ENCODE results near the gene NGFR.
"Not testable (repeated sequence)": the region's sequence is repeated elsewhere in the genome, so short reads cannot be mapped to it uniquely, and the experiment has no call there.

Gene NGFR

DNA sequence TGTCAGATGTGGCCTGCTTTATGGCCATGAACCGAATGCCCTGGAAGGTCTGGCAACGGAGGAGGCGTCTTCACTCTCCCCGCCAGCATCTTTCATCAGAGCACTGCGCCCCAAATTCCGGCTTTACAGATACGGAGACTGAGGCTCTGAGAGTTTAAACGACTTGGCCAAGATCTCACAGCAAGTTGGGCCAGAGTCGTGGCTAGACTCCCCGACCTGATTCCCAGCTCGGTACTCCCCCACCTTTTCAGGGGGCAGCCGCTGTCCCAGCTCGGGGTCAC lies 1.7 kb downstream of the NGFR start:
- DNase-seq, result no peak

DNA sequence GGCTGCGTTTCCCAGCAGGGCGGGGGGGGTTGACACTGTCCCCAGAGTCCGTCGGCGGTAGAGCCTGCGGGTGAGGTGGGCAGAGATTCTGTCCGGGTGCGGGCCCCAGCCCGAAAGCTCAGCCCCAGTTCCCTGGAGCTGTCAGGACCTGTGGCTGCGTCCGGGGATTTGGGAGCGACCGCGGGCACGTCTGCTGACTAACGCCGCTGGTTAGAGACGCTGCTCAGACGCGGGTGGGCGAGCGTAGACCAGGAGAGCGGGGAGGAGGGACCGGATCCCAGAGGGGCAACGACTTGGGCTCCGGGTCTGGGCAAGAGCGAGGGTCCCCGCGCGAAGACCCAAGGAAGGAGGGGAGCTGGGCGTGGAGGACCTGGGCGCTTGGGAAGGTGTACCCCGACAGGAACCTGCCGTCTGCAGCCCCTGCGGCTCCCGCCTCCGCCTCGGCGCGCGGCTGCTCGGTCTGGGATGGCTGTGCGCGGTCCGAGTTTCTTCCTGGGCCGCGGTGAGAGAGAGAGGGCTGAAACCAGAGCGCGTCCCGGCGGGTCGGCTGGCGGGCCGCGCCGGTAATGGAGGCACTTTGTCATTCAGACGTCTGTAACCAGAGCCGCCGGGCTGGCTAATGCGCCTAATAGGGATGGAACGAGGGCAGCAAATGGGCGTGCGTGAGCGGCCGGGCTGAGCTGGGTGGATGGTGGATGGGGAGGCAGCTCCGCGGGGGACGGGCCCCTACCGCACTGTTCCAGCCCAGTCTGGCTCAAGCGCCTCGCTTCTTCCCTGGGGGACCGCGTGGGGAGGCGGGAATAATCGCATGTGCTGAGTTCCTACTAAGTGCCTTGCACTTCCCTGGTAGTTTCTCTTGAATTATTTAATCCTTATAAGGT lies 2.3 kb downstream of the NGFR start:
- peak; percentile 22 for DNase-seq

DNA sequence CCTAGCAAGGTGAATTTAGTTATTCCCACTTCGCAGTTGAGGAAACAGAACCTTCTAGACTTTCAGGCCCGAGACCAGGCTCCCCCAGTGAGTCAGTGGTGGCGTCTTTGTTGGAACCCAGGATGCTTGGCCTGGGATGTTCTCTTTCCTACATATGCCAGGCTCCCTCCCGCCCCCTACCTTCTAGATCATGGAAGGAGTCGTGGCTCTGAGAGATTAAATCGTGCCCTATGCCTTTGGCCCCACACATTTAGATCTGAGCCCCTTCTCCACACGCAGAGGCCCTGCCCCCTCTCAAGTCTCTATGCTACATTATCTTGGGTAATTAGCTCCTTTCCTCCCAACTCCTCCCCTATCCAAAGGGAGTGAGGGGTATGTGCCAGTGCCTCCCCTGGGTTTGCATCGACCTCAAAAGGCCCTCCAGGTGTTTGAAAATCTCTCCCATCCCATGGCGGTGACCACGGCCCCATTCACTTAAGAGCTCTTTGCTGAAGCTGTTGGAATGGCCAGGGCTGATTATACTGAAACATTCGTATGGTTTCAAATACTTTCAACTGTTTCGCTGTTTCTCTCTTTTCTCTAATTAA lies 3.0 kb downstream of the NGFR start:
- DNase-seq, result no peak

DNA sequence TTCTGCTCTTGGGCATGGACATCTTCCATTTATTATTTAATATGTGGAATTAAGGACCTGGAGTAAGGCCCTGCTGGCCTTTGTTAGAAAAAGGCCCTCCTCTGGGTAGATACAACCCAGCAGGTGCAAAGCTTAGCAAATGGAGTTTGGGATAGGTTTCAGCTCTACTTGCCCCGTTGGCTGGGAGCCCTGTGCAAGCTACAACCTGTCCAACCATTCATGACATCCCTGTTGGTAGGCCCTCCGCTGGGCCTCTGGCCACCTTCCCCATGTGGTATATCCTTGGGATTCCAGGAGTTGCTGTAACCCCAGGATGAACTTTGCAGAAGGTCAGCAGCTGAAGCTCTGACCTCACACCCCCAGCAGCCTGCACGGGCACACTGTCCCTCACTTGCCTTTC lies 6.4 kb downstream of the NGFR start:
- no peak for DNase-seq

DNA sequence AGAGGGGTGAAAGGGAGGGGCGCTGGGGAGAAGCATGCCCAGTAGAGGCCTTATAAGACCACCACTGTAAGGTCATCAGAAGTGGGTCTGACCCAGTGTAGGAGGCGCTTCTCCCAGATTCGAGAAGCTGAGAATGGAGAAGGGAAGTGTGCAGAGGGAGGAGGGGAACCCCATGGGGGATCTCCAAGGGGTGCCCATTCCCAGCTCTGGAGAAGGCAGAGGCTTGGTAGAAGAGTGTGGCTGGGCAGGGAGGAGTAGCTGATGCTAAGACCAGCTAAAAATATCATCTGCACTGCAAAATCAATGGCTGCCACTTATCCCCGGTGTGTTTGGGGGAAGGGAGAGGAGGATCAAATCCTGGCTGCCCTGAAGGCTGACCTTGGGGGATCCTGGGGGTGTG lies 7.2 kb downstream of the NGFR start:
- no peak for DNase-seq

DNA sequence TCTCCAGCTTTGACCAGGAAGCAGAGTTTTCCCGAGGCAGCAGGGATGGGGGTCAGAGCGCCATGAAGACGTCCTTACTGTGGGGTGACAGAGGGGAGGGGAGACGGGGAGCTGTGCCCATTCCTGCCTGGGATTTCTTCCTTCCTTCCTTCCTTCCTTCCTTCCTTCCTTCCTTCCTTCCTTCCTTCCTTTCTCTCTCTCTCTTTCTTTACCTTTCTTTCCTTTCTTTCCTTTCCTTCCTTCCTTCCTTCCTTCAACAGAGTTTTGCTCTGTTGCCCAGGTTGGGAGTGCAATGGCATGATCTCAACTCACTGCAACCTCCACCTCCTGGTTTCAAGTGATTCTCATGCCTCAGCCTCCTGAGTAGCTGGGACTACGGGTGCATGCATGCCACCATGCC lies 7.6 kb downstream of the NGFR start:
- not testable (repeated sequence) for DNase-seq

DNA sequence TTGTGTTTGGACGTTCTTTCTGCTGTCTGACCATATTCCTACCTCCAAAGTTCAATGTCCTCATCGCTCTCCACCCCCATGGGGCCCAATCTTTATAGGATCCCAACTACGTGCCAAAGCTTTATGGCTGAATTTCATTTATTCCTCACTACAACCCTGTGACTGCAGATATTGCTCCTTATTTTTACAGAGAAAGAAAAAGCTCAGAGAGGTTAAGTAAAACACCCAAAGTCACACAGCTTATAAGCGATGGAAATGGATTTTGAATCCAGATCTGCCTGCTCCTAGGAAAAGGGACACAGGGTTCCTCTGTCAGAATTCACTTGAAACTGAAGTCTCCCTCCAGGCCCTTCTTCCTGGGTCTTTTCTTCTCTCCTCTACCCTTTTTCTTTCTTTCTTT lies 9.3 kb downstream of the NGFR start:
- no peak for DNase-seq

DNA sequence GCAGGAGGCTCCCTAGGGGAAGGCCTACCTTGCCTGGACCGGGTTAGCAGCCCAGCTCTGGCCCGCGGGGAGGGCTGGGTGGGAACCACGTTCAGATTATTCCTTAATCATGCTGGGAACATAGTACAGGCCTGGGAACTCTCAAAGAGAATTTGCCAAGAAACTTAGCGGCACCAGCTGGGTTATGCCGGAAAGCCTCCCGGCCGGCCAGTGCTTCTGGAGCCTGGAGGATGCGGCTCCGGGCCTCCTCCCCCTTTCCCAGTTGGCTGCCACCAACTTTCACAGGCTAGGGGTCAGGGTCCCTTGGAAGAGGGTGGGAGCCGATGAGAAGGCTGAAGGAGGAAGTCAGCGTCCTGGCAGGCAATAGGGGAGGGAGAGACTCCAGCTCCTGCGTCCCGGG lies 10.8 kb downstream of the NGFR start:
- no peak for DNase-seq

DNA sequence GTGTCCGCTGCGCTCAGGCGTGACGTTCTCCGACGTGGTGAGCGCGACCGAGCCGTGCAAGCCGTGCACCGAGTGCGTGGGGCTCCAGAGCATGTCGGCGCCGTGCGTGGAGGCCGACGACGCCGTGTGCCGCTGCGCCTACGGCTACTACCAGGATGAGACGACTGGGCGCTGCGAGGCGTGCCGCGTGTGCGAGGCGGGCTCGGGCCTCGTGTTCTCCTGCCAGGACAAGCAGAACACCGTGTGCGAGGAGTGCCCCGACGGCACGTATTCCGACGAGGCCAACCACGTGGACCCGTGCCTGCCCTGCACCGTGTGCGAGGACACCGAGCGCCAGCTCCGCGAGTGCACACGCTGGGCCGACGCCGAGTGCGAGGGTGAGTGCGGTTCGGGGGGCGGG lies 11.2 kb downstream of the NGFR start:
- DNase-seq, result no peak

DNA sequence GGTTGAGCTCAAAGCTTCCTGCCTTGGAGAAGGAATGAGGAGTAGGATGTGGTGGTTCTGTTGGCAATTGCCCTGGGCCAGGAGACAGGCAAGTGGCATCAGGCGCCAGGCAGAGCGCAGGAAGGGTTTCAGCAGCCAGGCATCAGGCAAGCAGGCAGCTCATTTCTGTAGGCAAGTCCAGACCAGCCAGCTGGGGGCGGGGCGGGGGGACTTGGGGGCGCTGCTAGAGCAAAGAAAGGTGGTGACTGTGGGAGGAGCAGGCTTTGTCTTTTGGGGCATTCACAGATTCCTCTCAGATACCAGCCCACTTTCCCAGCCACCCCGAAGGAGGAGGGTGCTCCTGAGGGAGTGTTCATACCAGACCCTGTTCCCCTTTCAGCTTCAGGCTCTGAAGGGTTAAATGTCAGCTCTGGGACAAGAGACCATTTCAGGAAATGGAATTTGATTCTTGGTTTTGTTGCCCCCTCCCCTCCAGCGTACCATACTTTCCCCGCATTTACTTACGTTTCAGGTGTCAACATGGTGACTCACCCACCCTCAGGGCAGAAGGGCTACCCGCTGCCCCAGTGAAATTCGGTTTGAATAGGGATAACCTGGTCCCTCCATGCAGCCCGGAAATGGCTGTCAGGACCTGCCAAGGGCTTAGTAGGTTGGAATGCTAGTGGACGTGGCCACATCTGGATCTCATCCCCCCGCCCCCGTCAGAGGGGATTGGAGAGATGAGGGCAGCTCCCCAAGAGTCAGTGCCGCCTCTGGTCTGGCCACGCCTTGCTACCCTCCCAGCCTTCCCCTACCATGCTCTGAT lies 13.2 kb downstream of the NGFR start:
- DNase-seq, result no peak

DNA sequence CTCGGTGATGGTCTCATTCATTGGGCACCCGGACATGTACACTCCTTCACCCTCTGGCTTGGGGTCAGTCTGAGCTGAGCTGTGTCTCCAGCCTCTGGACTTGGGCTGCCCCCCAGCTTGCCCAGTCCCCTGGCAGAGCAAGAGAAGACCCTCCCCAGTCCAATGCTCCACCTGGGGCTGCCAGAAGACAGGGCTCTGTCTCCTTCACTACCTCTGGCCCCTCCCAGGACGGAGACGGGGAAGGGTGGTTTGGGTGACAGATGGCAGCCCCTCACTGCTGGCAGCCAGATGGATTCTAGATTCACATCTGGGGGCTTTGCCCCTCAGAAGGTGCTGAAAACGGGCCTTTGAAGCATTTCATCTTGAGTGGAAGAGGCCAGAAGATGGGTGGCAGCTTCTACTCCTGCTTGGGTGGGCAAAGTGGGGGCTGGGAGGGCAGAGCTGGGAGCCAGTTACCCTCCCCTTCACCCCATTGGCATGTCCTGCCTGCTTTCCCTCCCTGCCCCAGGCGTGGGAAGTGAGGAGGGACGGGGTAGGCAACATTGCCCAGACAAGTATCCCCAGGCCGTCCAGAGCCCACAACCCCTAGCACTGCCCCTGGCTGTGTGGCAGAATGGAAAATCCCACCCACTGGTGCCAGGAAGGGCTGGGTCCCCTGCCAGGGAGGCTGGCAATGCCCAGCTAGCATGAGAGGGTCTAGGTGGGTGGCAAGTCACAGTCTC lies 13.9 kb downstream of the NGFR start:
- DNase-seq, result no peak

DNA sequence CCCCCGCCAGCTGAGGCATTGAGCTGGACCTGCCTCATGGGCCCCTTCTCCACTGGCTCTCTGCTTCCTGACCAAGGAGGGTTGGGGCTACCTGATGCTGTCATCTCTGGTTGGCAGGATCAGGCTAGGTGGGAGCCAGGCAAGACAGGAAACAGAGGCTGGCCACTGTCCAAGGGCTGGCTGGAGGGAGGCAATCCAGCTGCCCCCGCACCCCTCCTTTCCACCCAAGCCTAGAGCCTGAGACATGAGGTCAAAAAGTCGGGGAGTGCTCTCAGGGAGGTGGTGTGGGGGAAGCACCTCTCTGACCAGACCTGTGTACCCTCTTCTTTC lies 14.5 kb downstream of the NGFR start:
- no peak for DNase-seq

DNA sequence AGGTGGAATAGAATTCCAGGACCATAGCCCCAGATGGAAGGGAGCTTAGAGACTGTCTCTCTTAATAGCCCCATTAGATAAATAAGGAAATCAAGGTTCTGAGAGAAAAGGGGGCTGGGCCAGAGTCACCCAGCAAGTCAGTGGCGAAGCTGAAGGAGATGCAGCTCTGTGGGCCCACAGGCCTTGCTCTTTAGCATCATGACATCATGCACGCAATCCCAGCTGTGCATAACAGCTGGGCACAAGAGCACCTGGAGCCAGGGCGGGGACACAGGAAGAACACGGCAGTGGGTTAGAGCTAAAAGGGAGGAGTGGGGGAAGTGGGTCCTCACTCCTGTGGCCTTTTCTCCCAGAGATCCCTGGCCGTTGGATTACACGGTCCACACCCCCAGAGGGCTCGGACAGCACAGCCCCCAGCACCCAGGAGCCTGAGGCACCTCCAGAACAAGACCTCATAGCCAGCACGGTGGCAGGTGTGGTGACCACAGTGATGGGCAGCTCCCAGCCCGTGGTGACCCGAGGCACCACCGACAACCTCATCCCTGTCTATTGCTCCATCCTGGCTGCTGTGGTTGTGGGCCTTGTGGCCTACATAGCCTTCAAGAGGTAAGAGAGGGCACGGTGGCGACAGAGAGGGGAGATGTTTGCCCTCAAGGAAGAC lies 15.1 kb downstream of the NGFR start:
- no peak for DNase-seq

DNA sequence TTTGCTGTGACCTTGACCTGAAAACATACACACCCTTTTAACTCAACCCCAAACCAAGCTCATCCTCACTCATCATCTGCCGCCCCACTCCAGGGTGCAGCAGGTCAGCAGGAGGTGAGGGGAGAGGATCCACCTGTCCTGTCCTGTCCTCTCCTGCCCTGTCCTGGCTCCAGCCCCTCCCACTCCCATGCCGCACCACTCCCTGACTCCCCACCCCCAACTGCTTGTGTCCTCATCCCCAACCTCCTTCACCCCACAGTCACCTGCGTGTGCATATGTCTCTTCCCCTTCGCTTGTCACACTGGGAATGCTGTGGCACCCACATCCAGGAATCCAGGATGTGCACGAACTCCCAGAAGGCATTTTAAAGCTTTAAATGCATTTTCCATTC lies 15.6 kb downstream of the NGFR start:
- DNase-seq, result no peak

DNA sequence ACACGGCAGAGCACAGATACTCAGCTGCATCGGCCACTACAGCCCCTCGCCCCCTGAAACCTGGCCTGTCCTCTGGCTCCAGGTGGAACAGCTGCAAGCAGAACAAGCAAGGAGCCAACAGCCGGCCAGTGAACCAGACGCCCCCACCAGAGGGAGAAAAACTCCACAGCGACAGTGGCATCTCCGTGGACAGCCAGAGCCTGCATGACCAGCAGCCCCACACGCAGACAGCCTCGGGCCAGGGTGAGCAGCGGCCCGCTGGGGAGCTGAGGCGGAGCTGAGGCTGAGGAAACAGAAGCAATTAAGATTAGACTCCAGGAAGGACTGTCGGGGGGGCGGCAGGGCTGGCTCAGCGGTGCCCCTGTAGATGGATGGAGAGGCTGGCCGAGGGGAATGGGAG lies 16.7 kb downstream of the NGFR start:
- DNase-seq, result no peak

DNA sequence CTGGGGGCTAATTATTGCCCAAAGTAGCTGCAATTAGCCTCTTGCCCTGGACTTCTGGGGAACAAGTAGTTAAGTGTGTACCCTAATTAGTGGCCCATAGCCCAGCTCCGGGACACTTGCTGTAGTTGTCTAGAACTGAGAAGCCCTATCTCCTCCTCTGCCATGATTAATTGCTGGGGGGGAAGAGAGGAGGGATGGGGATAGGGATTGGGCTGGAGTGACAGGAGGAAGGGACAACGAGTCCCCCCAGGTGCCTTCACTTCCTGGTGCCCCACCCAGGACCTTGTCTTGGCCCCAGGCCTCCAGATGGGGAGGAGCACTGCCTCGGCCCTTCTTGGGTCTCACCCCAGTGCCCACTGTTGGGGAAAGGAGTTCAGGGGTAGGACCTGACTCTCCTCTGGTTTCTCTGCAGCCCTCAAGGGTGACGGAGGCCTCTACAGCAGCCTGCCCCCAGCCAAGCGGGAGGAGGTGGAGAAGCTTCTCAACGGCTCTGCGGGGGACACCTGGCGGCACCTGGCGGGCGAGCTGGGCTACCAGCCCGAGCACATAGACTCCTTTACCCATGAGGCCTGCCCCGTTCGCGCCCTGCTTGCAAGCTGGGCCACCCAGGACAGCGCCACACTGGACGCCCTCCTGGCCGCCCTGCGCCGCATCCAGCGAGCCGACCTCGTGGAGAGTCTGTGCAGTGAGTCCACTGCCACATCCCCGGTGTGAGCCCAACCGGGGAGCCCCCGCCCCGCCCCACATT lies 17.4 kb downstream of the NGFR start:
- DNase-seq, result no peak

DNA sequence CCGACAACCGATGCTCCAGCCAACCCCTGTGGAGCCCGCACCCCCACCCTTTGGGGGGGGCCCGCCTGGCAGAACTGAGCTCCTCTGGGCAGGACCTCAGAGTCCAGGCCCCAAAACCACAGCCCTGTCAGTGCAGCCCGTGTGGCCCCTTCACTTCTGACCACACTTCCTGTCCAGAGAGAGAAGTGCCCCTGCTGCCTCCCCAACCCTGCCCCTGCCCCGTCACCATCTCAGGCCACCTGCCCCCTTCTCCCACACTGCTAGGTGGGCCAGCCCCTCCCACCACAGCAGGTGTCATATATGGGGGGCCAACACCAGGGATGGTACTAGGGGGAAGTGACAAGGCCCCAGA lies 17.9 kb downstream of the NGFR start:
- DNase-seq, result no peak

DNA sequence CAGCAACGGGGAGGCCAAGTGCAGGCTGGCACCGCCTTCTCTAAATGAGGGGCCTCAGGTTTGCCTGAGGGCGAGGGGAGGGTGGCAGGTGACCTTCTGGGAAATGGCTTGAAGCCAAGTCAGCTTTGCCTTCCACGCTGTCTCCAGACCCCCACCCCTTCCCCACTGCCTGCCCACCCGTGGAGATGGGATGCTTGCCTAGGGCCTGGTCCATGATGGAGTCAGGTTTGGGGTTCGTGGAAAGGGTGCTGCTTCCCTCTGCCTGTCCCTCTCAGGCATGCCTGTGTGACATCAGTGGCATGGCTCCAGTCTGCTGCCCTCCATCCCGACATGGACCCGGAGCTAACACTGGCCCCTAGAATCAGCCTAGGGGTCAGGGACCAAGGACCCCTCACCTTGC lies 18.5 kb downstream of the NGFR start:
- no peak for DNase-seq

DNA sequence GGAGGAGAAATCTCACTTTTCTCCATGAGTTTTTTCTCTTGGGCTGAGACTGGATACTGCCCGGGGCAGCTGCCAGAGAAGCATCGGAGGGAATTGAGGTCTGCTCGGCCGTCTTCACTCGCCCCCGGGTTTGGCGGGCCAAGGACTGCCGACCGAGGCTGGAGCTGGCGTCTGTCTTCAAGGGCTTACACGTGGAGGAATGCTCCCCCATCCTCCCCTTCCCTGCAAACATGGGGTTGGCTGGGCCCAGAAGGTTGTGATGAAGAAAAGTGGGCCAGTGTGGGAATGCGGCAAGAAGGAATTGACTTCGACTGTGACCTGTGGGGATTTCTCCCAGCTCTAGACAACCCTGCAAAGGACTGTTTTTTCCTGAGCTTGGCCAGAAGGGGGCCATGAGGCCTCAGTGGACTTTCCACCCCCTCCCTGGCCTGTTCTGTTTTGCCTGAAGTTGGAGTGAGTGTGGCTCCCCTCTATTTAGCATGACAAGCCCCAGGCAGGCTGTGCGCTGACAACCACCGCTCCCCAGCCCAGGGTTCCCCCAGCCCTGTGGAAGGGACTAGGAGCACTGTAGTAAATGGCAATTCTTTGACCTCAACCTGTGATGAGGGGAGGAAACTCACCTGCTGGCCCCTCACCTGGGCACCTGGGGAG lies 19.1 kb downstream of the NGFR start:
- DNase-seq, result no peak

DNA sequence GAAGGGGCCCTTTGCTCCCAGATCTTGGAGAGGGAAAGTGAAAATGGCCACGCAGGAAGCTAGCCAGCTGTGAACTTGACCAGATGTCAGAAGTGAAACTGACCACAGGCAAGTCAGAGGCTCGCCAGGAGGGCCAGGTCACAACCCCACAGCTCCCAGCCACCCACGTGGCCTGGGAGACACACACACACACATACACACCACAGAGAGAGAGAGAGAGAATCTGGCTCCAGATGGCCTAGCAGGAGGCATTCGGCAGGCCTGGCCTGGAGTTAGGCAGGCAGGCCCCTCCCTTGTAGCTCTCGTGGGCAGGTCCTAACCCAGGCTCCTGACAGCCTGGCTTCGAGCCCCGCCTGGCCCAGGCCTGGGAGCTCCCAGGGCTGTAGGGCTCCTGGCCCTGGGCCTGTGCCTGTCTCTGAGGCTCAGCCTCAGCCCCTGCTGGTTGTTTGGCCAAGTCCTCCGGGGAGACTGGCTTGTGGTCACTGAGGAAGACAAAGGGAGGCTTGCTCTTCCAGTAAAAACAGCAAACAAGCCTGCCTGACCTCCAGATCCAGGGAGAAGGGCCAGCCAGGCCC lies 20.2 kb downstream of the NGFR start:
- DNase-seq, result no peak

DNA sequence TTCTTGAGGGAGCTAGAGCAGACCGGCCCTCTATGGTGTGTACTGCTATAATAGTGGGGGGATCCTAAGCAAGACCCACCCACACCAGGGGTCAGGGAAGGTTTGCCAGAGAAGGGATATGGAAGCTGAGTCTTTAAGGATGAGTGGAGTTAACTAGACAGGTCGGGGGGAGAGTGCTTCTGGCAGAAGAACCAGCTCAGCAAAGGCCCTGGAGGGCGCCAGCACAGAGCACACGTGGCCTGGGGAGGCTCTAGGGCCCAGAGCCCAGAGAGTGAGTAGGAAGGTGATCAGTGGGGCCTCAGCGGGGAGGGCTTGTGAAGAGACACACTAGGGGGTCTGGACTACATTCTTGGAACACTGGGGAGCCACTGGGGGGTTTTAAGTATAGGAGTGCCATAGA lies 21.1 kb downstream of the NGFR start:
- DNase-seq, result no peak
